Naive thymus-derived CD8-positive, alpha-beta T cell (primary cell): ENCODE data around the gene VPS33B. TPM values are rescaled to one million over a fixed set of nuclear protein-coding genes. Genes with fewer than 3 reads are reported as not detected.

ENCODE experiments used
- ATAC-seq, 2 donors: fragments of 150-1000 bp; cut with Tn5 transposase in 1 of 2; sonication (Bioruptor Pico), chemical (Tn5 transposase) in 1 of 2; 1 replicate in 1 of 2; 2 replicates in 1 of 2; pipeline ENCODE4 v1.10.0; 2021; ENCODE audit warnings: mild to moderate bottlenecking in 2 of 2, moderate library complexity in 2 of 2
- POLR2A ChIA-PET: fragments of 350-600 bp; sonication (Branson Sonifier 250); formaldehyde crosslinking; loops from one replicate; lab custom pipeline; 2021; ENCODE audit warnings: antibody characterized with exemption; lab: Charles Lee
- DNase-seq, 10 donors: peaks; one replicate each; pipeline versions ENCODE4 v3.0.0 to v3.0.0-alpha.2; 2020 to 2022
- H3K27ac Mint-ChIP-seq, 10 donors: one replicate each; pipeline ENCODE4 v1.8.0; 2020 to 2022; ENCODE audit warnings: mild to moderate bottlenecking in 10 of 10, mixed read lengths in 10 of 10, moderate library complexity in 4 of 10, inconsistent platforms in 1 of 10
- H3K27me3 Mint-ChIP-seq, 5 donors: one replicate each; pipeline ENCODE4 v1.8.0; 2021 to 2022; ENCODE audit warnings: mixed read lengths in 5 of 5
- H3K36me3 Mint-ChIP-seq, 3 donors: one replicate each; pipeline ENCODE4 v1.8.0; 2020 to 2022; ENCODE audit warnings: mixed read lengths in 3 of 3, mild to moderate bottlenecking in 2 of 3, inconsistent platforms in 1 of 3
- H3K4me1 Mint-ChIP-seq, 4 donors: one replicate each; pipeline ENCODE4 v1.8.0; 2021 to 2022; ENCODE audit warnings: mixed read lengths in 4 of 4
- H3K4me3 Mint-ChIP-seq, 10 donors: one replicate each; pipeline ENCODE4 v1.8.0; 2020 to 2022; ENCODE audit warnings: mild to moderate bottlenecking in 10 of 10, mixed read lengths in 10 of 10, moderate library complexity in 6 of 10, inconsistent platforms in 1 of 10
- H3K9me3 Mint-ChIP-seq, 9 donors: one replicate each; pipeline ENCODE4 v1.8.0; 2020 to 2022; ENCODE audit warnings: mixed read lengths in 9 of 9, mild to moderate bottlenecking in 3 of 9, inconsistent platforms in 1 of 9, moderate library complexity in 1 of 9
- polyA plus RNA-seq, 3 donors: library from polyadenylated mRNA; unstranded; fragments of 300-500 nt; fragmentation: Illumina TruSeq; gene quantifications; one replicate each; pipeline ENCODE4 v1.2.3, GENCODE V29; 2021
- total RNA-seq, 8 experiments: library from RNA in 2 of 8; stranded (reverse) in 2 of 8; gene quantifications; one replicate each; pipeline ENCODE4 v1.2.3 and lab custom pipeline; 2021 to 2026

The VPS33B gene
- total and polyA plus RNA-seq, 5 experiments from 2014 or later = 5.3 to 27.1 (median 12.4) TPM

- DNase-seq (no peak), ATAC-seq (no peak)
- Mint-ChIP-seq H3K36me3 (peaks cover 0 to 40% (median 5%) of the 10 kb centered on the region in 3 donors), H3K27me3 (no peaks in the 10 kb centered on the region), H3K4me3 (no peak overlapping the region), H3K27ac (peak overlapping the region in 4 of 10 donors; percentile 18 to 74 (median 43)), H3K4me1 (no peaks in the 10 kb centered on the region), H3K9me3 (no peaks in the 10 kb centered on the region)
- POLR2A ChIA-PET = no interaction called here
Measured at GRCh38 chr15:90966262-90966661, 56.1 kb downstream of the VPS33B start.

- H3K4me3 Mint-ChIP-seq = no peak overlapping the region
- peak overlapping the region in 1 of 10 donors; percentile 43 for H3K27ac Mint-ChIP-seq
- peaks cover 0 to 45% (median 5%) of the 10 kb centered on the region in 3 donors for H3K36me3 Mint-ChIP-seq
- H3K9me3 Mint-ChIP-seq = no peaks in the 10 kb centered on the region
- POLR2A ChIA-PET = no interaction called here
- ATAC-seq = no peak
- DNase-seq = no peak
- H3K4me1 Mint-ChIP-seq = peaks cover 0 to 6% (median 3%) of the 10 kb centered on the region in 4 donors
- no peaks in the 10 kb centered on the region for H3K27me3 Mint-ChIP-seq
Measured at GRCh38 chr15:90962021-90962420, 60.4 kb downstream of the VPS33B start.

GRCh38 chr15:90960298-90961091 is 61.9 kb downstream of the VPS33B start:
- POLR2A ChIA-PET = no interaction called here
- no peaks in the 10 kb centered on the region for H3K27me3 Mint-ChIP-seq
- ATAC-seq (no peak), DNase-seq (no peak)
- H3K36me3 Mint-ChIP-seq = peaks cover 0 to 36% (median 5%) of the 10 kb centered on the region in 3 donors
- H3K4me3 Mint-ChIP-seq = no peak overlapping the region
- no peaks in the 10 kb centered on the region for H3K9me3 Mint-ChIP-seq
- H3K27ac Mint-ChIP-seq = peak overlapping the region in 1 of 10 donors; percentile 38
- H3K4me1 Mint-ChIP-seq = peaks cover 0 to 15% (median 8%) of the 10 kb centered on the region in 4 donors

- peak overlapping the region in 2 of 10 donors; percentile 29 to 50 for H3K27ac Mint-ChIP-seq
- H3K27me3 Mint-ChIP-seq = no peaks in the 10 kb centered on the region
- POLR2A ChIA-PET = no interaction called here
- ATAC-seq (no peak), DNase-seq (no peak)
- H3K9me3 Mint-ChIP-seq = no peaks in the 10 kb centered on the region
- H3K36me3 Mint-ChIP-seq = peaks cover 0 to 31% (median 5%) of the 10 kb centered on the region in 3 donors
- peaks cover 0 to 15% (median 8%) of the 10 kb centered on the region in 4 donors for H3K4me1 Mint-ChIP-seq
- no peak overlapping the region for H3K4me3 Mint-ChIP-seq
Measured at GRCh38 chr15:90959894-90960293, 62.5 kb downstream of the VPS33B start.

GRCh38 chr15:90959028-90959595 is 63.3 kb downstream of the VPS33B start:
- ATAC-seq (no peak), DNase-seq (no peak)
- POLR2A ChIA-PET = interaction anchor here (0.7 kb wide), 1 partner anchor 400 kb away, joined by 3 read pairs; no protein-coding TSS in a partner anchor
- no peak overlapping the region for H3K4me3 Mint-ChIP-seq
- peak overlapping the region in 2 of 10 donors; percentile 8 to 50 for H3K27ac Mint-ChIP-seq
- no peaks in the 10 kb centered on the region for H3K27me3 Mint-ChIP-seq
- H3K36me3 Mint-ChIP-seq = peaks cover 0 to 29% (median 5%) of the 10 kb centered on the region in 3 donors
- no peaks in the 10 kb centered on the region for H3K9me3 Mint-ChIP-seq
- H3K4me1 Mint-ChIP-seq = peaks cover 1 to 20% (median 10%) of the 10 kb centered on the region in 4 donors

- no peak for ATAC-seq
- H3K27ac Mint-ChIP-seq = peak overlapping the region in 5 of 10 donors; percentile 43 to 67 (median 63)
Measured at GRCh38 chr15:90957791-90958190, 64.6 kb downstream of the VPS33B start.

GRCh38 chr15:90957031-90957790 is 65.2 kb downstream of the VPS33B start:
- ATAC-seq (no peak), DNase-seq (no peak)
- peaks cover 0 to 22% (median 0%) of the 10 kb centered on the region in 3 donors for H3K36me3 Mint-ChIP-seq
- H3K27ac Mint-ChIP-seq = peak overlapping the region in 5 of 10 donors; percentile 43 to 67 (median 63)
- H3K4me3 Mint-ChIP-seq = peak overlapping the region in 9 of 10 donors; percentile 52 to 90 (median 57)
- POLR2A ChIA-PET = interaction anchor here (0.7 to 4.4 kb wide), 4 partner anchors 18 to 93 kb away, joined by 3 to 56 read pairs (median 4); partner anchors contain the start of genes HDDC3 and UNC45A
- H3K27me3 Mint-ChIP-seq = no peaks in the 10 kb centered on the region
- no peaks in the 10 kb centered on the region for H3K9me3 Mint-ChIP-seq
- H3K4me1 Mint-ChIP-seq = peaks cover 4 to 23% (median 12%) of the 10 kb centered on the region in 4 donors

More at GRCh38 chr15:90957791-90958190, 64.6 kb downstream of the VPS33B start:
- no peak for DNase-seq
- peaks cover 4 to 23% (median 12%) of the 10 kb centered on the region in 4 donors for H3K4me1 Mint-ChIP-seq
- no peaks in the 10 kb centered on the region for H3K27me3 Mint-ChIP-seq
- POLR2A ChIA-PET = interaction anchor here (0.7 kb wide), 1 partner anchor 18 kb away, joined by 3 read pairs; no protein-coding TSS in a partner anchor
- peaks cover 0 to 22% (median 0%) of the 10 kb centered on the region in 3 donors for H3K36me3 Mint-ChIP-seq
- H3K9me3 Mint-ChIP-seq = no peaks in the 10 kb centered on the region
- peak overlapping the region in 9 of 10 donors; percentile 43 to 70 (median 57) for H3K4me3 Mint-ChIP-seq

- Mint-ChIP-seq H3K4me1 (peaks cover 4 to 23% (median 12%) of the 10 kb centered on the region in 4 donors), H3K36me3 (peaks cover 0 to 21% (median 0%) of the 10 kb centered on the region in 3 donors), H3K9me3 (no peaks in the 10 kb centered on the region), H3K27ac (peak overlapping the region in 5 of 10 donors; percentile 20 to 97 (median 41)), H3K4me3 (peak overlapping the region; percentile 66 to 90 (median 72)), H3K27me3 (no peaks in the 10 kb centered on the region)
- ATAC-seq = no peak
- POLR2A ChIA-PET = interaction anchor here (0.6 to 4.4 kb wide), 4 partner anchors 23 to 93 kb away, joined by 3 to 56 read pairs (median 5); partner anchors contain the start of genes HDDC3 and UNC45A
- peak in 9 of 10 donors; percentile 31 to 80 (median 46) for DNase-seq
Measured at GRCh38 chr15:90956274-90957030, 65.9 kb downstream of the VPS33B start.

- H3K36me3 Mint-ChIP-seq = peaks cover 0 to 21% (median 0%) of the 10 kb centered on the region in 3 donors
- peak overlapping the region in 7 of 10 donors; percentile 20 to 97 (median 51) for H3K27ac Mint-ChIP-seq
- no peaks in the 10 kb centered on the region for H3K27me3 Mint-ChIP-seq
- ATAC-seq (no peak), DNase-seq (no peak)
- no peaks in the 10 kb centered on the region for H3K9me3 Mint-ChIP-seq
- POLR2A ChIA-PET = interaction anchor here (0.6 to 4.4 kb wide), 3 partner anchors 22 to 66 kb away, joined by 4 to 56 read pairs (median 6); partner anchors contain the start of genes HDDC3, UNC45A and VPS33B
- H3K4me1 Mint-ChIP-seq = peaks cover 4 to 23% (median 12%) of the 10 kb centered on the region in 4 donors
- H3K4me3 Mint-ChIP-seq = peak overlapping the region; percentile 67 to 90 (median 82)
Measured at GRCh38 chr15:90955624-90956273, 66.6 kb downstream of the VPS33B start.

GRCh38 chr15:90954712-90955623 is 67.4 kb downstream of the VPS33B start, which contains the start of gene RCCD1:
RCCD1 (plus strand) TSS chr15:90954884; CDS start chr15:90956735, 1,851 bp downstream.
- POLR2A ChIA-PET = interaction anchor here (0.6 to 4.4 kb wide), 9 partner anchors 11 to 1783 kb away, joined by 3 to 56 read pairs (median 3); partner anchors contain the start of genes HDDC3, MAN2A2, UNC45A and VPS33B
- H3K27ac Mint-ChIP-seq = peak within 1 kb of the TSS; percentile 68 to 97 (median 93)
- H3K27me3 Mint-ChIP-seq = no peaks in the 10 kb centered on the region
- peak within 1 kb of the TSS; percentile 82 to 90 (median 88) for H3K4me3 Mint-ChIP-seq
- H3K4me1 Mint-ChIP-seq = peaks cover 4 to 23% (median 12%) of the 10 kb centered on the region in 4 donors
- H3K36me3 Mint-ChIP-seq = peaks cover 0 to 26% (median 0%) of the 10 kb centered on the region in 3 donors
- peak; percentile 75 to 94 (median 82) for DNase-seq
- no peaks in the 10 kb centered on the region for H3K9me3 Mint-ChIP-seq
- peak; percentile 97 to 98 for ATAC-seq
